GM18909 (cell line): Measurements from ENCODE around the gene WDR18.
A peak's percentile ranks its signal among the peaks of the same experiment; 100 is the strongest.
"Not testable (repeated sequence)": the region's sequence is repeated elsewhere in the genome, so short reads cannot be mapped to it uniquely, and the experiment has no call there.

Experiments used
- ATAC-seq: cut with Tn5 transposase; IDR thresholded peaks from one replicate; pipeline ENCODE4 v1.9.1; 2021; ENCODE audit warnings: mild to moderate bottlenecking; ENCODE audit not compliant: unreplicated experiment, poor library complexity

Gene WDR18

GRCh38 chr19:1017115-1017905, 33.2 kb downstream of the WDR18 start:
- no peak for ATAC-seq

- ATAC-seq, result no peak
Observed at GRCh38 chr19:1017906-1018305, 33.8 kb downstream of the WDR18 start.

GRCh38 chr19:1018393-1018792, 34.2 kb downstream of the WDR18 start:
- ATAC-seq, result no peak

GRCh38 chr19:1018932-1019615, 34.9 kb downstream of the WDR18 start:
- ATAC-seq, result no peak

- ATAC-seq, result no peak
Observed at GRCh38 chr19:1019616-1019961, 35.4 kb downstream of the WDR18 start.

- no peak for ATAC-seq
Observed at GRCh38 chr19:1019980-1020867, 36.1 kb downstream of the WDR18 start.

- peak; percentile 86 for ATAC-seq
Observed at GRCh38 chr19:1020868-1021425, 36.8 kb downstream of the WDR18 start, which contains the start of gene TMEM259. Gene TMEM259 (minus strand): TSS chr19:1021123. CDS start chr19:1020996, 127 bp downstream.

- not testable (repeated sequence) for ATAC-seq
Observed at GRCh38 chr19:1023883-1024188, 39.7 kb downstream of the WDR18 start.

GRCh38 chr19:1025080-1025479, 40.9 kb downstream of the WDR18 start:
- ATAC-seq, result not testable (repeated sequence)

GRCh38 chr19:1025960-1026782, 42.0 kb downstream of the WDR18 start, which contains the start of gene CNN2:
Gene CNN2 (plus strand): TSS chr19:1026608. CDS start chr19:1026662, 54 bp downstream.
- peak; percentile 56 for ATAC-seq

GRCh38 chr19:1026783-1027649, 42.9 kb downstream of the WDR18 start:
- peak; percentile 3 for ATAC-seq

GRCh38 chr19:1027650-1028061, 43.5 kb downstream of the WDR18 start:
- ATAC-seq, result no peak

- ATAC-seq, result peak; percentile 46
Observed at GRCh38 chr19:1028062-1028926, 44.1 kb downstream of the WDR18 start.

- no peak for ATAC-seq
Observed at GRCh38 chr19:1032264-1032867, 48.2 kb downstream of the WDR18 start.

- no peak for ATAC-seq
Observed at GRCh38 chr19:1035998-1036621, 52.0 kb downstream of the WDR18 start.

GRCh38 chr19:1037621-1038064, 53.5 kb downstream of the WDR18 start:
- ATAC-seq, result peak; percentile 4
